ENCODE data around the gene PTP4A2. TPM values are rescaled to one million over a fixed set of nuclear protein-coding genes. Genes with fewer than 3 reads are reported as not detected.
A peak's percentile ranks its signal among the peaks of the same experiment; 100 is the strongest.

PTP4A2 gene
- polyA plus RNA-seq, 3 donors: 227 to 501 (median 294) TPM

DNA sequence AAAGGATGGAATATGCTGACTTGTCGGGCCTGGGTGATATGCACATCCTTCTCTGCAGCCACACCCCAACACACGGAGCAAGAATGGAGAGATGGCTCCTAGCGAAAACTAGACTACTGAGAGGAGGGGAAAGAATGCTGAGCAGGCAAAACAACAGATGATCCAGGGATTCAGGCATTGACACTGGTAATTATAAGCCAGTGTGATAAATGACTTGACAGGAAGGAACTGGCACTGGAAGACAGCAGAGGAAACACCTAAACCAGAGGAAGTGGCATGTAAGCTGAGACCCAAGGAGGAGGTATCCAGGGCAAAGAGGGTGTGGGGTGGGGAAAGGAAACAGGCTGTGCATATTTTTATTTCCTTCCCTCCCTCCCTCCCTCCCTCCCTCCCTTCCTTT lies 43.8 kb upstream of the PTP4A2 start:
- Histone ChIP-seq H2AFZ (ENCODE audit: insufficient read depth, low read depth, low read length, poor library complexity, severe bottlenecking) (peak overlapping the region; percentile 25), H3K27ac (ENCODE audit: low read depth in 1 of 2, low read length in 2 of 2) (no peak overlapping the region), H4K20me1 (ENCODE audit: insufficient read depth, low read length) (no peaks in the 10 kb centered on the region), H3K9ac (ENCODE audit: insufficient read depth, low read length, poor library complexity, severe bottlenecking) (no peak overlapping the region), H3K4me1 (ENCODE audit: control insufficient read depth in 1 of 2, insufficient read depth in 2 of 2, low read length in 2 of 2) (peaks cover 22 to 23% of the 10 kb centered on the region in 2 donors), H3K4me3 (replicated peaks in 1 of 3; ENCODE audit: low read depth in 2 of 3, low read length in 3 of 3) (peak overlapping the region in 1 of 3 experiments; percentile 23), H3K4me2 (replicated peaks; ENCODE audit: extremely low read depth, low read length, poor library complexity, severe bottlenecking) (peak overlapping the region; percentile 37), H3K79me2 (ENCODE audit: insufficient read depth, low read length) (no peaks in the 10 kb centered on the region), H3K9me3 (replicated peaks in 1 of 2; ENCODE audit: control insufficient read depth in 1 of 2, insufficient read depth in 1 of 2, low read length in 2 of 2) (no peaks in the 10 kb centered on the region), H3K27me3 (ENCODE audit: control insufficient read depth in 2 of 2, insufficient read depth in 2 of 2, low read length in 2 of 2) (no peaks in the 10 kb centered on the region), H3K36me3 (replicated peaks in 1 of 2; ENCODE audit: control insufficient read depth in 1 of 2, insufficient read depth in 2 of 2, low read length in 2 of 2) (no peaks in the 10 kb centered on the region)
- H3K9me3 Mint-ChIP-seq: peaks cover 0 to 3% (median 0%) of the 10 kb centered on the region in 7 donors
- intact Hi-C loops (cut with micrococcal nuclease): no loop called here
- no peaks in the 10 kb centered on the region for H3K36me3 Mint-ChIP-seq
- TF ChIP-seq CTCF (IDR thresholded peaks at IDR 0.05): no peak
- peaks cover 0 to 4% (median 0%) of the 10 kb centered on the region in 3 donors for H3K27me3 Mint-ChIP-seq (ENCODE audit: low read depth in 3 of 3)
- peak overlapping the region in 1 of 2 donors; percentile 47 for H3K4me3 Mint-ChIP-seq
- peak overlapping the region in 5 of 7 donors; percentile 26 to 87 (median 49) for H3K27ac Mint-ChIP-seq
- peak in 1 of 3 donors; percentile 25 for DNase-seq
- peaks cover 36% of the 10 kb centered on the region for H3K4me1 Mint-ChIP-seq
- no CpG with 5 or more reads among the region's 3 CpGs for WGBS (ENCODE audit: insufficient coverage)

- H3K36me3 Mint-ChIP-seq: no peaks in the 10 kb centered on the region
- Histone ChIP-seq H3K9ac (ENCODE audit: insufficient read depth, low read length, poor library complexity, severe bottlenecking) (no peak overlapping the region), H2AFZ (ENCODE audit: insufficient read depth, low read depth, low read length, poor library complexity, severe bottlenecking) (no peak overlapping the region), H3K27me3 (ENCODE audit: control insufficient read depth in 2 of 2, insufficient read depth in 2 of 2, low read length in 2 of 2) (no peaks in the 10 kb centered on the region), H3K9me3 (replicated peaks in 1 of 2; ENCODE audit: control insufficient read depth in 1 of 2, insufficient read depth in 1 of 2, low read length in 2 of 2) (no peaks in the 10 kb centered on the region), H3K4me2 (replicated peaks; ENCODE audit: extremely low read depth, low read length, poor library complexity, severe bottlenecking) (no peak overlapping the region), H4K20me1 (ENCODE audit: insufficient read depth, low read length) (no peaks in the 10 kb centered on the region), H3K27ac (ENCODE audit: low read depth in 1 of 2, low read length in 2 of 2) (no peak overlapping the region), H3K36me3 (replicated peaks in 1 of 2; ENCODE audit: control insufficient read depth in 1 of 2, insufficient read depth in 2 of 2, low read length in 2 of 2) (no peaks in the 10 kb centered on the region), H3K4me1 (ENCODE audit: control insufficient read depth in 1 of 2, insufficient read depth in 2 of 2, low read length in 2 of 2) (peaks cover 22 to 23% of the 10 kb centered on the region in 2 donors), H3K79me2 (ENCODE audit: insufficient read depth, low read length) (no peaks in the 10 kb centered on the region), H3K4me3 (replicated peaks in 1 of 3; ENCODE audit: low read depth in 2 of 3, low read length in 3 of 3) (no peak overlapping the region)
- H3K4me1 Mint-ChIP-seq: peaks cover 36% of the 10 kb centered on the region
- no peak for TF ChIP-seq CTCF (IDR thresholded peaks at IDR 0.05)
- peaks cover 0 to 3% (median 0%) of the 10 kb centered on the region in 7 donors for H3K9me3 Mint-ChIP-seq
- H3K4me3 Mint-ChIP-seq: peak overlapping the region in 1 of 2 donors; percentile 47
- WGBS (ENCODE audit: insufficient coverage): no CpG with 5 or more reads among the region's 2 CpGs
- H3K27ac Mint-ChIP-seq: peak overlapping the region in 2 of 7 donors; percentile 26 to 50
- peak in 1 of 3 donors; percentile 24 for DNase-seq
- H3K27me3 Mint-ChIP-seq (ENCODE audit: low read depth in 3 of 3): peaks cover 0 to 2% (median 0%) of the 10 kb centered on the region in 3 donors
- intact Hi-C loops (cut with micrococcal nuclease): no loop called here
Observed at GRCh38 chr1:31981456-31981839, 43.3 kb upstream of the PTP4A2 start.

Measured in CD14-positive monocyte (primary cell).